Activated naive CD8-positive, alpha-beta T cell treated with anti-CD3 and anti-CD28 coated beads, Interleukin-2, amount 10 ng/mL, durations not matched to agents 7 days and 5 days (primary cell): Measurements from ENCODE around the gene HLA-DRB1. TPM values are rescaled to one million over a fixed set of nuclear protein-coding genes. Genes with fewer than 3 reads are reported as not detected.

ENCODE experiments used
- total RNA-seq, 2 experiments: library from RNA; stranded (reverse); gene quantifications; one replicate each; pipeline ENCODE4 v1.2.3, GENCODE V29; 2021

The HLA-DRB1 gene
- total RNA-seq, 2 experiments from 2014 or later: 11.8 to 12.1 TPM

Other genes starting within 250 kb of the HLA-DRB1 start
- not detected for gene TSBP1, start 217.9 kb downstream of the HLA-DRB1 start, total RNA-seq
- gene BTNL2, start 182.7 kb downstream of the HLA-DRB1 start, total RNA-seq: not detected
- 10 to 100 TPM; 25.8 to 26.1 TPM for gene HLA-DRA, start 150.0 kb downstream of the HLA-DRB1 start, total RNA-seq
- gene HLA-DRB5, start 59.6 kb downstream of the HLA-DRB1 start, total RNA-seq: under 1 TPM in 1 of 2 experiments, not detected in 1; 0.26 TPM
- gene HLA-DQA1, start 47.6 kb upstream of the HLA-DRB1 start, total RNA-seq: 1 to 10 TPM; 3.9 to 4.6 TPM
- 10 to 100 TPM; 16.5 to 19.0 TPM for gene HLA-DQB1, start 76.8 kb upstream of the HLA-DRB1 start, total RNA-seq
- under 1 TPM in 1 of 2 experiments, not detected in 1; 0.34 TPM for gene HLA-DQA2, start 151.5 kb upstream of the HLA-DRB1 start, total RNA-seq
- not detected for gene HLA-DQB2, start 173.7 kb upstream of the HLA-DRB1 start, total RNA-seq
- 1 to 10 TPM; 2.4 to 3.1 TPM for gene HLA-DOB, start 227.2 kb upstream of the HLA-DRB1 start, total RNA-seq
- gene TAP2, start 248.9 kb upstream of the HLA-DRB1 start, total RNA-seq: 100 to 1,000 TPM; 209 to 210 TPM